Mammary epithelial cell (primary cell): ENCODE data around the gene RARG.

Experiments used
- EZH2 ChIP-seq: IDR thresholded peaks from 2 replicates; pipeline ENCODE4 v1.6.1; 2012; ENCODE audit warnings: low read length, inconsistent platforms, borderline replicate concordance
- TF ChIP-seq, protein P1 (sequence below), 2 donors: IDR thresholded peaks in 1 of 2; conservative IDR thresholded peaks in 1 of 2; 2 replicates each; pipeline ENCODE4 v1.5.1; 2011 to 2012; ENCODE audit warnings: inconsistent platforms in 2 of 2, low read length in 2 of 2, mild to moderate bottlenecking in 2 of 2, control low read depth in 1 of 2, low read depth in 1 of 2; ENCODE audit not compliant: insufficient read depth in 1 of 2; ENCODE audit errors: extremely low read depth in 1 of 2

DNA sequence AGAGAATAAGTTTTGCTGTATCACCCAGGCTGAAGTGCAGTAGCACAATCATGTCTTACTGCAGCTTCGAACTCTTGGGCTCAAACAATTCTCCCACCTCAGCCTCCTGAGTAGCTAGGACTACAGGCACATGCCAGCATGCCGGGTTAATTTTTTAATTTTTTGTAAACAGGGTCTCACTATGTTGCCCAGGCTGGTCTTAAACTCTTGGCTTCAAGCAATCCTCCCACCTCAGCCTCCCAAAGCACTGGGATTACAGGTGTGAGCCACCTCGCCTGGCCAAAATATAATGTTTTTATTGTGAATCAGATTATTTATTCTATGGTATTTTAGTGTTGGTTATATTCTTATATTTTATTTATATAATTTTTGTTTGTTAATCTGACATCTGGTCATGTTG lies 55.3 kb downstream of the RARG start:
- TF ChIP-seq, protein P1, sequence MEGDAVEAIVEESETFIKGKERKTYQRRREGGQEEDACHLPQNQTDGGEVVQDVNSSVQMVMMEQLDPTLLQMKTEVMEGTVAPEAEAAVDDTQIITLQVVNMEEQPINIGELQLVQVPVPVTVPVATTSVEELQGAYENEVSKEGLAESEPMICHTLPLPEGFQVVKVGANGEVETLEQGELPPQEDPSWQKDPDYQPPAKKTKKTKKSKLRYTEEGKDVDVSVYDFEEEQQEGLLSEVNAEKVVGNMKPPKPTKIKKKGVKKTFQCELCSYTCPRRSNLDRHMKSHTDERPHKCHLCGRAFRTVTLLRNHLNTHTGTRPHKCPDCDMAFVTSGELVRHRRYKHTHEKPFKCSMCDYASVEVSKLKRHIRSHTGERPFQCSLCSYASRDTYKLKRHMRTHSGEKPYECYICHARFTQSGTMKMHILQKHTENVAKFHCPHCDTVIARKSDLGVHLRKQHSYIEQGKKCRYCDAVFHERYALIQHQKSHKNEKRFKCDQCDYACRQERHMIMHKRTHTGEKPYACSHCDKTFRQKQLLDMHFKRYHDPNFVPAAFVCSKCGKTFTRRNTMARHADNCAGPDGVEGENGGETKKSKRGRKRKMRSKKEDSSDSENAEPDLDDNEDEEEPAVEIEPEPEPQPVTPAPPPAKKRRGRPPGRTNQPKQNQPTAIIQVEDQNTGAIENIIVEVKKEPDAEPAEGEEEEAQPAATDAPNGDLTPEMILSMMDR (conservative IDR thresholded peaks at IDR 0.05 in 1 of 2, IDR thresholded peaks at IDR 0.05 in 1 of 2; ENCODE audit: extremely low read depth in 1 of 2, insufficient read depth in 1 of 2, low read depth in 1 of 2, low read length in 2 of 2), result no peak
- no peak for TF ChIP-seq EZH2
